HG02610 (cell line): Measurements from ENCODE around the gene APOLD1.
"Not testable (repeated sequence)": the region's sequence is repeated elsewhere in the genome, so short reads cannot be mapped to it uniquely, and the experiment has no call there.

Experiments used
- ATAC-seq: cut with Tn5 transposase; IDR thresholded peaks from one replicate; pipeline ENCODE4 v1.9.1; 2021; ENCODE audit warnings: mild to moderate bottlenecking, moderate library complexity; ENCODE audit not compliant: unreplicated experiment

The APOLD1 gene

GRCh38 chr12:12786351-12786705, 869 bp downstream of the APOLD1 start:
- no peak for ATAC-seq

GRCh38 chr12:12786706-12787601, 1.5 kb downstream of the APOLD1 start:
- ATAC-seq = peak; percentile 86

DNA sequence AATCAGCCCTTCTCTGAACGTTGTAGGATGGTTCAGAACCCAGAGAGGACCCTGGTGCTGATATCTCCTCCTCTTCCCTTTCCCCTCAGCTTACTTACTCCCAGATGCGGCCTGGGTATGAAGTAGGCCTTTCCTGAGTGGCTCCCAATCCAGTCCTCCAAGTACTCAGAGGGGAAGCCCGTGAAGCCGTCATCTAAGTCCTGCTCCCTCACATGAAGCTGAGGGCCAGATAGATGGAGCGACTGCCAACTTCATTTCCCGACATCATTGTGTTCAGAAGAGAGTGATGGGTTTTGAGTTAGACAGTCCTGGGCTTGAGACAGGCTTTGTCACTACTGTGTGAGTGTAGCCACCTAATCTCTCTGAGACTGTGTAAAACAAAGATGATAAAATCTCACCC, 2.7 kb downstream of the APOLD1 start:
- ATAC-seq = no peak

DNA sequence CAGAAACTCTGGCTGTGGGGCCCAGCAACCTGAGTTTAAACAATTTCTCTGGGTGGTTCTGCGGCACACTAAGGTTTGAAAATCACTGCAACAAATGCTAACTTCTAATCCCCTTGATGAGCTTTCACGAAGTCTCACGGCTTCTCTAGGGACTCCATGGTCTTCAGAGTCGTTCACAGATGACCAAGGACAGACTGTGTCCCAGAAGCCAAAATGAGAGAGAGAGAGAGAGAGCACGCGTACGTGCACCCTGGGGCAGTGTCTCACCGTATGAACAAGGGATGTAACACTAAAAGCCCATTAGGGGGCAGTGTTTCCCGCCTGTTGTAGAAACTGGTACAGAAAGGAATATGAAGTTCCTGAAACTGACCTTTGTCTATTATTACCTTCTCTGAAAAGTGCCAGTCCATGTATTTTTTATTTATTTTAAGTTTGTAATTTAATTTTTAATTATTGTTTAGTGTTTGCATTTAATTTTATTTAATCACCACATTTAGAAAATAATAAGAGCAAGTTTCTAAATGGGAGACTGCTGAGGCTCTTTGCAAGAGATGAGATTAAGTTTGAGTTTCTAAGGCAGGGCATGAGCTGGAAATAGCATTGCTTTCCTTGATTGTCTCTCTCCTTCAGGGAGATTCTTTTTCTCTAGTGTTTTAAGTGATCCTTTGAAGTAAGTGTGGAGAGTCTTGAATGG, 3.4 kb downstream of the APOLD1 start:
- peak; percentile 60 for ATAC-seq

- ATAC-seq = no peak
These were observed 5.5 kb downstream of the APOLD1 start for GRCh38 chr12:12790956-12791355.

DNA sequence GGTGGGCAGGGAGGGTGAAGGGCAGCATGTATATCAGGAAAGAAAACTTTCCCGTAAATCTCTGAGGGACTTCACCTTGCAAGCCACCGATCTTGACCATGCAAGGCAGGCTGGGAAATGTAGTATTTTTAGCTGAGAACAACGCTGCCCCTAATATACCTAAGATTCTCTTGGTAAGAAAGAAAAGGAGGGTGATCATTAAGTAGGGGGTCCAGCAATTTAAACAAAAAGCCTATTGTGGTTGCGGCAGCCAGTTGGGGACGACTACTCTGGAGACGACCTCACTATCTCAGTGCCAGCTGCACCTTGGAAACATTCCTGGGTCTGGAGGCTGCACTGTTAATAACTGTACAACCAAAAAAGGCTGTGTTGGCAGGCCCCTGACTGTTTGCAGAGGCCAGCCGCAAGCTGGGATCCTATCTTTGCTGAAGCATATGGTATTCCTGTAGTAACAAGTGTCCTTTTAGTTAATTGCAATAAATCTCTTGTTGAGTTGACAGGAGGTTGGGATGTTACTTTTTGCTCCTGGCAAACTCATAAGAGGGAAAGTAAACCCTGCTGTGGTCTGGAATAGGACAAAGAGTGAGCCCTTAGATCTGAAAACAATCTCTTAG, 6.4 kb downstream of the APOLD1 start:
- no peak for ATAC-seq

- no peak for ATAC-seq
These were observed 7.0 kb downstream of the APOLD1 start for GRCh38 chr12:12792421-12792820.

DNA sequence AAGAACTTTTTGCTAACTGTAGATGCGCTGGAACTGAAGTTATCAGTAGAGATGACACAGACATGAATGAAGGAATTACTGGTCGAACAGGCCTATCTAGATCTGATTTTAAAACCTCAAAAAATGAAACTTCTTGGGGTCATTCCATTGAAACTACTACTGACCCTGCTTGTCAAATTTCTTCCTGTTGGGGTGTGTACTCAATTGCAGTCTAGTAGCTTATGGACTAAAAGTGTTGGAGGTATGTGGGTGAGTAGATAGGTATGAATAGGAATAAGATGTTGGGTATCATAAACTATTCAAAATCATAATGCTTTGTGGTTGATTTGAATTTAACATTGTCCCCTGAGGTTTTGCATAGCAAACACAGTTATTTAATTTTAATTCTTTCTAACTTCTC, 9.2 kb downstream of the APOLD1 start:
- no peak for ATAC-seq

DNA sequence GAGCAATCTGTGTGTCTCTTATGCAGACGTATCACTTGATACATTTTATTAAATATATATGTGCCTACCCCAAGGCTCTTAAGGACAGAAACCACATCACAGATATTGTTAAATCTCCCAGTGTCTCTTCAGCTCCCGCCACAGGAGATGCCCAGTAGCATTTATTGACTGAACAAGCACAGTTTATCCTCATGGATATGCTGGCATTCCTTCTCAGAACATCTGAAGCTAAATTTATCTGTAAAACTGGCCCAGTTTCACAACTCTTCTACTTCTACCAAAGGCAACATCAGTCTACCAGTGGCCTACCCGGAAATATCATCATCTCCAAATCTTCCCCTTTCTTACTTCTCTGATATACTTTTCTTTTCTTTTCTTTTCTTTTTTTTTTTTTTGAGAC, 10.7 kb downstream of the APOLD1 start:
- no peak for ATAC-seq

DNA sequence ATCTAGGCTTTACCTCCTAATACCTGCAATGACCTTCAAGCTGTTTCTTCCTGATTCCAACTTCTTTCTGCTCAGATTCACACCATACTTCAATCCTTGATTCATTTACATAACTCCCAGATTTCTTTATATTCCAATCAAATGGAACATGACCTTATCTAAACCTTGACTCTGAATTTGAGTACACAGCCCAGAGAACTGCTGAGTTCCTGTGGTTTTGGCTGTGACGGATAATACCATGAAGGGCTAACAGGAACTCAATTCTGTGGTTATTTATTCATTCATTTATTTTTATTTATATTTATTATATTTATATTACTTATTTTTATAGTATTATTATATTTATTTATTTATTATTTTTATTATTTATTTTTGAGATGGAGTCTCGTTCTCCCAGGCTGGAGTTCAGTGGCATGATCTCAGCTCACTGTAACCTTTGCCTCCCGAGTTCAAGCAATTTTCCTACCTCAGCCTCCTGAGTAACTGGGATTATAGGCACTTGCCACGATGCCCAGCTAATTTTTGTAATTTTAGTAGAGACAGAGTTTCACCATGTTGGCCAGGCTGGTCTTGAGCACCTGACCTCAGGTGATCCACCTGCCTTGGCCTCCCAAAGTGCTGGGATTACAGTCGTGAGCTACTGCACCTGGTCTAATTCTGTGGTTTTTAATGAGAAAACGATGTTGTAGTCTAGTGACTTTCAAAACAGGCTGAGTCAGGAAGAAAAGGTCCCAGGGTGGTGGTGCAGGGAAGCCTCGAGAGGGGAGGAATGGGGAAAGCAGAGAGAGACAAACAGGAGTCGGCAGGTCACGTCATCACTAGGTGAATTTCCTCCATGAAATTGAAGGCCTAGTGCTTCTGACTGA, 11.7 kb downstream of the APOLD1 start:
- ATAC-seq = no peak

DNA sequence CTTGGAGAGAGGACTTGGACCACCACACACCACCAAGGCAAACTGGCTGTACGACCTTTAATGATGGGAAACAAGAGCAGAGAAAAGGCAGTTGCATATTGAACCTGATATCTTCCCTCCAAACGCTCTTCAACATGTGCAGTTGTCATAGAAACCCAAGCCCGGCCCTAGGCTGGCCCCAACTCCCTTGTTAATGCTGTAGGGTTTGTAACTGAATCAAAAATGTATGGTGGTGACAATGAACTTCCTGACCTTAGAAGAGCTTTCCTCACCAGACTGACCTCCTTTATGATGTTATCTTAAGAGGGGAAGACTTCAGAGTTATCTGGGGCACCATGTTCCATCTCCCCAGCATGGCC, 12.3 kb downstream of the APOLD1 start:
- ATAC-seq = no peak

GRCh38 chr12:12798480-12798879, 13.0 kb downstream of the APOLD1 start:
- no peak for ATAC-seq

DNA sequence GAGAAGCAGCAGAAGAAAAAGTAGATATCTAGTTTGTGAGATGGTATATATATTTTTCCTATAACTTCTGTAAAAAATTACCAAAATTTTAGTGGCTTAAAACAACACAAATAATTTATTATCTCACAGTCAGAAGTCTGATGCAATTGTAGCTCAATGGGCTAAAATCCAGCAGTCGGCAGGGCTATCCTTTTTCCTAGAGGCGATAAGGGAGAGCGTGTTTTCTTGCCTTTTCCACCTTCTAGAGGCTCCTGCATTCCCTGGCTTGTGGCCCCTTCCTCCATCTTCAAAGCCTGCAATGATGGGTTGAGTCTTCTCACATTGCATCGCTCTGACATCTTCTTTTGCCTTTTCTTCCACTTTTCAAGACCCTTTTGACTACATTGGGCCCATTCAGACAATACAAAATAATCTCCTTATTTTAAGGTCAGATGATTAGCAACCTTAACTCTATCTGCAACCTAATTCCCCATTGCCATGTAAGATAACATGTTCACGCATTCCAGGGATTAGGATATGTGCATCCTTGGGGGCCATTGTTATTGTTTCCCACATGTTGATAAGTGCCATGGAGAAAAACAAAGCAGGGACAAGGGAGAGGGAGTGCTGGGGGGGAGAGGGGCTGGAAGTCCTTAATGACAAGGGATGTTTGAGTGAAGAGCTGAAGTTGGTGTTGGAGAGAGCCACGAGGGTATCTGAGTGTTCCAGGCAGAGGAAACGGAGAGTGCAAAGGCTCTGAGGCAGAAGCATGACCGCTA, 13.9 kb downstream of the APOLD1 start:
- no peak for ATAC-seq

- no peak for ATAC-seq
These were observed 15.1 kb downstream of the APOLD1 start for GRCh38 chr12:12800406-12801180.

DNA sequence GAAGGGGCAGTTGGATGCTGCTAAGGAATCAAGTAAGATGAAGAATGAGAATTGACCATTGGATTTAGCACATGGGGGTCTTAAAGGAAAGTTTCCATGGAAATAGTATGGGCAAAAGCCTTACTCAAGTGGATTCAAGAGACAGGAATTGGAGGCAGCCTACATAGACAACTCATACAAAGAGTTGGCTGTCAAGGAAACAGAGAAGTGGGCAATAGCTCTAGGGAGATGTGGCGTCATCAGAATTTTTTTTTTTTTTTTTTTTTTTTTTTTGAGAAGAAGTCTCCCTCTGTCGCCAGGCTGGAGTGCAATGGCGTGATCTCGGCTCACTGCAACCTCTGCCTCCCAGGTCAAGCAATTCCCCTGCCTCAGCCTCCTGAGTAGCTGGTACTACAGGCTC, 16.2 kb downstream of the APOLD1 start:
- not testable (repeated sequence) for ATAC-seq

DNA sequence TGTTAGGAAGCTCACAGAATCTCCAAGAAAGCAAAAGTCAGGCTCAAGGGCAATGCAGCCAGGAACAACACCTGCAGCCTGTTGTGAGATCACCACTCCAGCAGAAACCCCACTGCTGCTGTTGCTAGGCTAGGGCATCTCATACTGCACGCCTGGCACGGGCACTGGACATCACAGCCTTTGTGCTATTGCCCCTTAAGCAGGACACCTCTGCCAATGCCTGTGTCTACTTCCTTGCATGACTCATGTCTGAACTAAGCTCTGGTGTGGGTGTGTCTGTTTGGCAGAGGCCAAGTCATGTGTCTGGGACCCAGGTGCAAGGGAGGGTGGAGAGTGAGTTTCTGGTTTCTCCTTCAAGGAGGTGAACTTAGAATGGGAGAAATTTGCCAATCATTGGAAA, 17.7 kb downstream of the APOLD1 start:
- ATAC-seq = peak; percentile 75

- no peak for ATAC-seq
These were observed 18.6 kb downstream of the APOLD1 start for GRCh38 chr12:12804011-12804410.

DNA sequence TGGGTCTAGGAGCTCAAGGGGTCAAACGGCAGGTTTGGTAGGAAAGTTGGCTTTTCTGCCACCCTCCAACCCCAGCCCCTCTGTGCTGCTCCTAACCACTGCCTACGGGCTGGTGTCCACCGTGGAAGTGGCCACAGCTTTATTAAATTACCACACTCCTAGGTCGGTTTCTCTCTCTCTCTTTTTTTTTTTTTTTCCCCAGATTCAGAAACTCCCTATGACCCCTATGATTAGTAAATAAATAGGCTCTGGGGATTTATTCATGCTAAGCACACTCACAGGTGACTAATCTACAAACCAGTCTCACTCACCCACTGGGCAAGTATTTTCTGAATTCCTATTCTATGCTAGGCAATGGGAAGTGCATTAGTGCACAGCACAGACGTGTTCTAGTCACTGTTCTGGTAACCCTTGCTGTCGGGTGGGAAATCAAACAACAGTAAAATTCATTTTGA, 19.0 kb downstream of the APOLD1 start:
- no peak for ATAC-seq

DNA sequence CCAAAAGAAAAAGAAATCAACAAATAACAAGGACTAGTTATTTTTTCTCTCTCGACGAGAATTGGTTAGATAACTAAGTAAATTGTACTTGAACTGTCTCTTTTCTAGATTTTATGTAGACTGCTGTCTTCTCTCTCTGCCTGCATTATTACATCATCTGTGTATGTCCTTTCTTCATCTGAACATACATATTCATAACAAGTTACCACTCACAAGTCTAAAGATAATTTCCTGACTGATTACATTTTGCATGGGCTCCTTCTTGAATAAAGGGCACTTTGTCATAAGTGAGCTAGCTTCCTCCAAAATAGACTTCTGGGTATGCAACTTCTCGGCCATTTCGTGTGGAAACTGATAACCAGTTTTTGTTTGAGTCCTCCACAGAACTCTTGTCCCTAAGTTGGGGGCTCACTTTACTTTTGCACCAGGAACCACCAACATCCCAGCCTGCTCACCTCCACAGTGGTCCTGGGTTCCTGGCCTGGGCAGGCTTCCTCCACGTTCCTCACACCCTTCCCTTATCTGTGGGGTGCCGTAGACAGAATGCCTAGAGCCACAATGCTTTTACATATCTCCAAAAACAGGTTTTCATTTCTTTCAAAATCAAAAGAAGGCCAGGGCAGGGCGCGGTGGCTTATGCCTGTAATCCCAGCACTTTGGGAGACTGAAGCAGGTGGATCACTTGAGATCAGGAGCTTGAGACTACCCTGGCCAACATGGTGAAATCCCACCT, 21.5 kb downstream of the APOLD1 start:
- no peak for ATAC-seq
